ENCODE results near the gene STXBP5. TPM values are rescaled to one million over a fixed set of nuclear protein-coding genes. Genes with fewer than 3 reads are reported as not detected.

STXBP5 gene
- total and polyA plus RNA-seq, 7 experiments from 2014 or later: 2.5 to 47.4 (median 26.5) TPM

- intact Hi-C loops (cut with micrococcal nuclease): loop anchor here in 1 of 2 donors (2.0 kb wide), 1 partner anchor 16 kb away; no protein-coding TSS in a partner anchor
- Mint-ChIP-seq H3K36me3 (peaks cover 4 to 46% (median 39%) of the 10 kb centered on the region in 5 donors), H3K9me3 (peaks cover 0 to 4% (median 0%) of the 10 kb centered on the region in 11 donors), H3K4me1 (peaks cover 3 to 32% (median 25%) of the 10 kb centered on the region in 7 donors), H3K4me3 (peak overlapping the region in 1 of 10 donors; percentile 20), H3K27ac (peak overlapping the region in 2 of 9 donors; percentile 75 to 79), H3K27me3 (no peaks in the 10 kb centered on the region)
- no peak for ATAC-seq
- Histone ChIP-seq H3K27me3 (ENCODE audit: control insufficient read depth in 2 of 2, insufficient read depth in 2 of 2, low read length in 2 of 2) (no peaks in the 10 kb centered on the region), H3K27ac (ENCODE audit: low read depth, low read length) (no peak overlapping the region), H3K4me1 (ENCODE audit: control insufficient read depth in 2 of 2, insufficient read depth in 2 of 2, low read length in 2 of 2) (no peaks in the 10 kb centered on the region), H3K9me3 (ENCODE audit: control insufficient read depth in 2 of 3, low read length in 3 of 3) (no peaks in the 10 kb centered on the region), H3K36me3 (ENCODE audit: control insufficient read depth in 2 of 3, insufficient read depth in 3 of 3, low read length in 3 of 3) (peaks cover 5 to 14% (median 7%) of the 10 kb centered on the region in 3 experiments), H3K4me3 (ENCODE audit: low read length) (no peak overlapping the region)
- ChIA-PET CTCF (interaction anchor here (1.8 kb wide), 1 partner anchor 377 kb away, joined by 3 read pairs; no protein-coding TSS in a partner anchor), POLR2A (no interaction called here)
- no peak for DNase-seq
Observed at GRCh38 chr6:147278891-147279290, 74.7 kb downstream of the STXBP5 start.

GRCh38 chr6:147279427-147279826 lies 75.2 kb downstream of the STXBP5 start:
- ATAC-seq (no peak), DNase-seq (no peak)
- H3K36me3 ChIP-seq (ENCODE audit: control insufficient read depth in 2 of 3, insufficient read depth in 3 of 3, low read length in 3 of 3): peaks cover 5 to 14% (median 7%) of the 10 kb centered on the region in 3 experiments
- intact Hi-C loops (cut with micrococcal nuclease): loop anchor here in 1 of 2 donors (2.0 kb wide), 1 partner anchor 17 kb away; no protein-coding TSS in a partner anchor
- H3K27ac ChIP-seq (ENCODE audit: low read depth, low read length): no peak overlapping the region
- H3K9me3 Mint-ChIP-seq: peaks cover 0 to 4% (median 0%) of the 10 kb centered on the region in 11 donors
- peak overlapping the region in 4 of 10 donors; percentile 8 to 57 (median 40) for H3K4me3 Mint-ChIP-seq
- no peaks in the 10 kb centered on the region for H3K27me3 Mint-ChIP-seq
- H3K9me3 ChIP-seq (ENCODE audit: control insufficient read depth in 2 of 3, low read length in 3 of 3): no peaks in the 10 kb centered on the region
- H3K27ac Mint-ChIP-seq: peak overlapping the region in 7 of 9 donors; percentile 30 to 81 (median 74)
- POLR2A ChIA-PET: interaction anchor here (1.3 kb wide), 1 partner anchor 76 kb away, joined by 3 read pairs; no protein-coding TSS in a partner anchor
- CTCF ChIA-PET: interaction anchor here (1.8 kb wide), 1 partner anchor 377 kb away, joined by 3 read pairs; no protein-coding TSS in a partner anchor
- no peaks in the 10 kb centered on the region for H3K27me3 ChIP-seq (ENCODE audit: control insufficient read depth in 2 of 2, insufficient read depth in 2 of 2, low read length in 2 of 2)
- peaks cover 4 to 46% (median 36%) of the 10 kb centered on the region in 5 donors for H3K36me3 Mint-ChIP-seq
- H3K4me1 Mint-ChIP-seq: peaks cover 5 to 35% (median 28%) of the 10 kb centered on the region in 7 donors
- no peak overlapping the region for H3K4me3 ChIP-seq (ENCODE audit: low read length)
- H3K4me1 ChIP-seq (ENCODE audit: control insufficient read depth in 2 of 2, insufficient read depth in 2 of 2, low read length in 2 of 2): no peaks in the 10 kb centered on the region

GRCh38 chr6:147281895-147282565 lies 77.8 kb downstream of the STXBP5 start:
- Mint-ChIP-seq H3K4me3 (no peak overlapping the region), H3K4me1 (peaks cover 9 to 44% (median 37%) of the 10 kb centered on the region in 7 donors), H3K36me3 (peaks cover 4 to 44% (median 32%) of the 10 kb centered on the region in 5 donors), H3K9me3 (peaks cover 0 to 4% (median 0%) of the 10 kb centered on the region in 11 donors), H3K27ac (peak overlapping the region in 4 of 9 donors; percentile 22 to 43 (median 32)), H3K27me3 (no peaks in the 10 kb centered on the region)
- no peaks in the 10 kb centered on the region for H3K4me1 ChIP-seq (ENCODE audit: control insufficient read depth in 2 of 2, insufficient read depth in 2 of 2, low read length in 2 of 2)
- peaks cover 5 to 14% (median 7%) of the 10 kb centered on the region in 3 experiments for H3K36me3 ChIP-seq (ENCODE audit: control insufficient read depth in 2 of 3, insufficient read depth in 3 of 3, low read length in 3 of 3)
- no peaks in the 10 kb centered on the region for H3K9me3 ChIP-seq (ENCODE audit: control insufficient read depth in 2 of 3, low read length in 3 of 3)
- intact Hi-C loops (cut with micrococcal nuclease): no loop called here
- ChIA-PET CTCF (interaction anchor here (0.6 to 1.4 kb wide), 3 partner anchors 34 to 378 kb away, joined by 3 to 9 read pairs (median 3); no protein-coding TSS in a partner anchor), POLR2A (no interaction called here)
- H3K27me3 ChIP-seq (ENCODE audit: control insufficient read depth in 2 of 2, insufficient read depth in 2 of 2, low read length in 2 of 2): no peaks in the 10 kb centered on the region
- no peak for ATAC-seq
- no peak for DNase-seq
- H3K27ac ChIP-seq (ENCODE audit: low read depth, low read length): no peak overlapping the region
- no peak overlapping the region for H3K4me3 ChIP-seq (ENCODE audit: low read length)

GRCh38 chr6:147282566-147282959 lies 78.3 kb downstream of the STXBP5 start:
- peak overlapping the region in 3 of 9 donors; percentile 3 to 43 (median 27) for H3K27ac Mint-ChIP-seq
- intact Hi-C loops (cut with micrococcal nuclease): no loop called here
- H3K27me3 Mint-ChIP-seq: no peaks in the 10 kb centered on the region
- POLR2A ChIA-PET: no interaction called here
- H3K4me1 ChIP-seq (ENCODE audit: control insufficient read depth in 2 of 2, insufficient read depth in 2 of 2, low read length in 2 of 2): no peaks in the 10 kb centered on the region
- H3K27ac ChIP-seq (ENCODE audit: low read depth, low read length): no peak overlapping the region
- CTCF ChIA-PET: interaction anchor here (0.6 to 1.4 kb wide), 4 partner anchors 34 to 378 kb away, joined by 3 to 9 read pairs (median 4); no protein-coding TSS in a partner anchor
- peaks cover 0 to 3% (median 0%) of the 10 kb centered on the region in 11 donors for H3K9me3 Mint-ChIP-seq
- H3K36me3 ChIP-seq (ENCODE audit: control insufficient read depth in 2 of 3, insufficient read depth in 3 of 3, low read length in 3 of 3): peaks cover 2 to 11% (median 6%) of the 10 kb centered on the region in 3 experiments
- peaks cover 4 to 38% (median 27%) of the 10 kb centered on the region in 5 donors for H3K36me3 Mint-ChIP-seq
- H3K27me3 ChIP-seq (ENCODE audit: control insufficient read depth in 2 of 2, insufficient read depth in 2 of 2, low read length in 2 of 2): no peaks in the 10 kb centered on the region
- DNase-seq: no peak
- H3K4me3 ChIP-seq (ENCODE audit: low read length): no peak overlapping the region
- ATAC-seq: no peak
- peaks cover 9 to 44% (median 37%) of the 10 kb centered on the region in 7 donors for H3K4me1 Mint-ChIP-seq
- H3K4me3 Mint-ChIP-seq: no peak overlapping the region
- no peaks in the 10 kb centered on the region for H3K9me3 ChIP-seq (ENCODE audit: control insufficient read depth in 2 of 3, low read length in 3 of 3)

- Mint-ChIP-seq H3K27me3 (no peaks in the 10 kb centered on the region), H3K4me1 (peaks cover 9 to 44% (median 39%) of the 10 kb centered on the region in 7 donors), H3K27ac (peak overlapping the region in 2 of 9 donors; percentile 6 to 28), H3K36me3 (peaks cover 4 to 40% (median 24%) of the 10 kb centered on the region in 5 donors), H3K4me3 (no peak overlapping the region), H3K9me3 (peaks cover 0 to 2% (median 0%) of the 10 kb centered on the region in 11 donors)
- Histone ChIP-seq H3K4me3 (ENCODE audit: low read length) (no peak overlapping the region), H3K27me3 (ENCODE audit: control insufficient read depth in 2 of 2, insufficient read depth in 2 of 2, low read length in 2 of 2) (no peaks in the 10 kb centered on the region), H3K27ac (ENCODE audit: low read depth, low read length) (no peak overlapping the region), H3K9me3 (ENCODE audit: control insufficient read depth in 2 of 3, low read length in 3 of 3) (no peaks in the 10 kb centered on the region), H3K36me3 (ENCODE audit: control insufficient read depth in 2 of 3, insufficient read depth in 3 of 3, low read length in 3 of 3) (peaks cover 0 to 9% (median 0%) of the 10 kb centered on the region in 3 experiments), H3K4me1 (ENCODE audit: control insufficient read depth in 2 of 2, insufficient read depth in 2 of 2, low read length in 2 of 2) (no peaks in the 10 kb centered on the region)
- ChIA-PET CTCF (interaction anchor here (0.7 to 1.4 kb wide), 2 partner anchors 353 to 379 kb away, joined by 4 to 9 read pairs; no protein-coding TSS in a partner anchor), POLR2A (no interaction called here)
- DNase-seq (no peak), ATAC-seq (no peak)
- intact Hi-C loops (cut with micrococcal nuclease): no loop called here
Observed at GRCh38 chr6:147283460-147283859, 79.2 kb downstream of the STXBP5 start.

GRCh38 chr6:147285087-147285855 lies 81.1 kb downstream of the STXBP5 start:
- peaks cover 0 to 5% (median 0%) of the 10 kb centered on the region in 3 experiments for H3K36me3 ChIP-seq (ENCODE audit: control insufficient read depth in 2 of 3, insufficient read depth in 3 of 3, low read length in 3 of 3)
- intact Hi-C loops (cut with micrococcal nuclease): loop anchor here (1.0 to 5.0 kb wide), 6 partner anchors 82 to 882 kb away; no protein-coding TSS in a partner anchor
- no peaks in the 10 kb centered on the region for H3K9me3 ChIP-seq (ENCODE audit: control insufficient read depth in 2 of 3, low read length in 3 of 3)
- POLR2A ChIA-PET: interaction anchor here (0.6 kb wide), 1 partner anchor 17 kb away, joined by 3 read pairs; no protein-coding TSS in a partner anchor
- no peak overlapping the region for H3K27ac ChIP-seq (ENCODE audit: low read depth, low read length)
- no peaks in the 10 kb centered on the region for H3K27me3 ChIP-seq (ENCODE audit: control insufficient read depth in 2 of 2, insufficient read depth in 2 of 2, low read length in 2 of 2)
- no peak overlapping the region for H3K4me3 ChIP-seq (ENCODE audit: low read length)
- Mint-ChIP-seq H3K4me3 (peak overlapping the region in 2 of 10 donors; percentile 6 to 38), H3K4me1 (peaks cover 9 to 32% (median 25%) of the 10 kb centered on the region in 7 donors), H3K27ac (peak overlapping the region in 5 of 9 donors; percentile 0 to 76 (median 11)), H3K9me3 (no peaks in the 10 kb centered on the region), H3K36me3 (peaks cover 0 to 36% (median 12%) of the 10 kb centered on the region in 5 donors), H3K27me3 (no peaks in the 10 kb centered on the region)
- no peaks in the 10 kb centered on the region for H3K4me1 ChIP-seq (ENCODE audit: control insufficient read depth in 2 of 2, insufficient read depth in 2 of 2, low read length in 2 of 2)
- DNase-seq (peak in 5 of 9 donors; percentile 16 to 34 (median 21)), ATAC-seq (peak; percentile 52)
- CTCF ChIA-PET: interaction anchor here (0.7 to 2.5 kb wide), 5 partner anchors 282 to 427 kb away, joined by 3 to 15 read pairs (median 4); no protein-coding TSS in a partner anchor

Measured in naive thymus-derived CD4-positive, alpha-beta T cell (primary cell).